Endodermal cell (in vitro differentiated cells): ENCODE measurements around the gene PRKACA. TPM values are rescaled to one million over a fixed set of nuclear protein-coding genes. Genes with fewer than 3 reads are reported as not detected.

ENCODE experiments used
- DNase-seq: peaks from one replicate; pipeline ENCODE4 v3.0.0-alpha.2; 2017
- H3K27ac ChIP-seq: 2 replicates; pipeline ENCODE4 v1.5.1; 2013; ENCODE audit warnings: mild to moderate bottlenecking, low read depth, low read length, moderate library complexity
- H3K27me3 ChIP-seq: 2 replicates; pipeline ENCODE4 v1.6.1; 2013; ENCODE audit warnings: mild to moderate bottlenecking, low read length, moderate library complexity; ENCODE audit not compliant: insufficient read depth, control insufficient read depth, poor library complexity, severe bottlenecking
- H3K36me3 ChIP-seq: 2 replicates; pipeline ENCODE4 v1.7.0; 2013; ENCODE audit warnings: mild to moderate bottlenecking, low read length, moderate library complexity; ENCODE audit not compliant: control insufficient read depth, insufficient read depth
- H3K4me1 ChIP-seq: one replicate; pipeline ENCODE4 v1.7.0; 2013; ENCODE audit warnings: low read length; ENCODE audit not compliant: control insufficient read depth, insufficient read depth
- H3K4me3 ChIP-seq: 2 replicates; pipeline ENCODE4 v1.5.1; 2013; ENCODE audit warnings: mild to moderate bottlenecking, low read length, moderate library complexity
- H3K9ac ChIP-seq: 2 replicates; pipeline ENCODE4 v1.6.1; 2013; ENCODE audit warnings: mild to moderate bottlenecking, low read length, moderate library complexity; ENCODE audit not compliant: poor library complexity, severe bottlenecking; ENCODE audit errors: extremely low read depth
- H3K9me3 ChIP-seq: 2 replicates; pipeline ENCODE4 v1.6.1; 2013; ENCODE audit warnings: mild to moderate bottlenecking, low read length, moderate library complexity; ENCODE audit not compliant: control insufficient read depth
- H3K27ac Mint-ChIP-seq: 2 replicates; pipeline ENCODE4 v1.8.0; 2020; ENCODE audit warnings: mixed read lengths
- H3K27me3 Mint-ChIP-seq: 2 replicates; pipeline ENCODE4 v1.8.0; 2021; ENCODE audit warnings: mild to moderate bottlenecking, mixed read lengths; ENCODE audit not compliant: insufficient read depth
- H3K36me3 Mint-ChIP-seq: 2 replicates; pipeline ENCODE4 v1.8.0; 2020; ENCODE audit warnings: low read depth, mixed read lengths
- H3K4me1 Mint-ChIP-seq: 2 replicates; pipeline ENCODE4 v1.8.0; 2020; ENCODE audit warnings: mixed read lengths
- H3K4me3 Mint-ChIP-seq: 2 replicates; pipeline ENCODE4 v1.8.0; 2020; ENCODE audit warnings: mild to moderate bottlenecking, moderate library complexity, mixed read lengths
- H3K9me3 Mint-ChIP-seq: 2 replicates; pipeline ENCODE4 v1.8.0; 2020; ENCODE audit warnings: mild to moderate bottlenecking, mixed read lengths
- WGBS, 2 experiments: methylation state at CpG; one replicate each; pipeline versions ENCODE4 v1.1.5 to v1.1.7; 2013; ENCODE audit warnings: missing lambda C conversion rate in 2 of 2, mixed read lengths in 1 of 2; ENCODE audit not compliant: insufficient coverage in 1 of 2, insufficient read length in 1 of 2; 5-methylcytosine and 5-hydroxymethylcytosine counted together
- total RNA-seq, 2 donors: library from RNA; stranded (reverse); fragmentation: NEBNext Ultra II Directional in 1 of 2; extraction: Animal tissue kit (Norgen Biotek cat#: 25700) in 1 of 2; gene quantifications; 2 replicates in 1 of 2; 3 replicates in 1 of 2; pipeline ENCODE4 v1.2.1, GENCODE V29; 2021
- TF ChIP-seq, protein P1 (sequence below): fragments of 200-600 bp; sonication (generic); conservative IDR thresholded peaks from 2 replicates; pipeline ENCODE4 v1.5.0; 2021; ENCODE audit warnings: antibody characterized with exemption, mild to moderate bottlenecking

Gene PRKACA
- total RNA-seq, 2 donors from 2014 or later, result 62.1 to 73.8 TPM

DNA sequence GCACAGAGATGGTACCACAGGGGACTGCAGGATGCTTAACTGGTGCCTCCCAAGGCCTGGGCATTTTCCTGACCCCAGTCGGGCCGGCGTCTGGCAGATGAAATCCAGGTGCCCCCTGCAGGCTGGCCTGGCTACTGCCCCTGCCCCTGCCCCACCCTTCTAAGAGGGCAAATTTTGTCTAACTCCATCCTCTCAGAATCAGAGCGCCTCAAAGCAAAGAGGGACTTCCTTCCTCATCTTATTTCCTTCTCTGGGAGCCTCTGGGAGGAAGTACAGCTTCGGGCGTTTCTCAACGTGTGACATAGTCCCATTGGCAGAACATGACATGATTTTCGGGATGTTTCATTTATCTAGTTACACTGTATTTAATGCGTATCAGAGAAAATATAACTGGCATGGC, 2.7 kb downstream of the PRKACA start:
- no peak overlapping the region for H3K4me3 Mint-ChIP-seq
- peak; percentile 83 for DNase-seq
- no peak overlapping the region for H3K27ac Mint-ChIP-seq

DNA sequence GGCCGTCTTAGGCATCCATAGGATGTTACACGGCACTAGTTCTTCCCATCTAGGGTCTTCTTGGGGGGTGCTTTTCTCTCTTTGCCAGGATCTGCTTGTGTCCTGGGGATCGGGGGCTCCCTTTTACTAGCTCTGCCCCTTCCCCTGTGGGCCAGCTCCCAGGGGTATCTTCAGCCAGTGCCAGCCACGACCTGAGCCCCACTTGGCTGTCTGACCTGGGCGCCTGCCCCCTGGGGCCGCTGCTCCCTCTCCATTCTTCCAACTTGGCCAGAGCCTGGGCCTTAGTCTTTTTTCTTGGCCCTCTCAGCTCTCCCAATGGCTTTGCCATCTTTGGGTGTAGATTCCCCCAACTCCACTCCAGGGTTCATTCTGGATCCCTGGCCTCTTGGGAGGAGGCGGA, 3.1 kb downstream of the PRKACA start:
- Mint-ChIP-seq H3K4me1 (peaks cover 23% of the 10 kb centered on the region), H3K4me3 (no peak overlapping the region), H3K27ac (no peak overlapping the region), H3K36me3 (no peaks in the 10 kb centered on the region), H3K9me3 (no peaks in the 10 kb centered on the region), H3K27me3 (no peaks in the 10 kb centered on the region)
- Histone ChIP-seq H3K4me1 (peaks cover 12% of the 10 kb centered on the region), H3K9ac (no peak overlapping the region), H3K27ac (no peak overlapping the region), H3K4me3 (no peak overlapping the region), H3K9me3 (no peaks in the 10 kb centered on the region), H3K36me3 (no peaks in the 10 kb centered on the region), H3K27me3 (no peaks in the 10 kb centered on the region)
- no peak for DNase-seq
- 93 to 97% methylated on average over 3 to 7 of the region's 7 CpGs for WGBS, 2 experiments
- TF ChIP-seq, protein P1, sequence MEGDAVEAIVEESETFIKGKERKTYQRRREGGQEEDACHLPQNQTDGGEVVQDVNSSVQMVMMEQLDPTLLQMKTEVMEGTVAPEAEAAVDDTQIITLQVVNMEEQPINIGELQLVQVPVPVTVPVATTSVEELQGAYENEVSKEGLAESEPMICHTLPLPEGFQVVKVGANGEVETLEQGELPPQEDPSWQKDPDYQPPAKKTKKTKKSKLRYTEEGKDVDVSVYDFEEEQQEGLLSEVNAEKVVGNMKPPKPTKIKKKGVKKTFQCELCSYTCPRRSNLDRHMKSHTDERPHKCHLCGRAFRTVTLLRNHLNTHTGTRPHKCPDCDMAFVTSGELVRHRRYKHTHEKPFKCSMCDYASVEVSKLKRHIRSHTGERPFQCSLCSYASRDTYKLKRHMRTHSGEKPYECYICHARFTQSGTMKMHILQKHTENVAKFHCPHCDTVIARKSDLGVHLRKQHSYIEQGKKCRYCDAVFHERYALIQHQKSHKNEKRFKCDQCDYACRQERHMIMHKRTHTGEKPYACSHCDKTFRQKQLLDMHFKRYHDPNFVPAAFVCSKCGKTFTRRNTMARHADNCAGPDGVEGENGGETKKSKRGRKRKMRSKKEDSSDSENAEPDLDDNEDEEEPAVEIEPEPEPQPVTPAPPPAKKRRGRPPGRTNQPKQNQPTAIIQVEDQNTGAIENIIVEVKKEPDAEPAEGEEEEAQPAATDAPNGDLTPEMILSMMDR, result no peak

More for the DNA sequence above, 2.7 kb downstream of the PRKACA start:
- 71 to 80% methylated on average over 8 to 9 of the region's 9 CpGs for WGBS, 2 experiments
- no peaks in the 10 kb centered on the region for H3K36me3 ChIP-seq
- H3K4me1 Mint-ChIP-seq, result peaks cover 23% of the 10 kb centered on the region
- peaks cover 12% of the 10 kb centered on the region for H3K4me1 ChIP-seq
- H3K27me3 Mint-ChIP-seq, result no peaks in the 10 kb centered on the region
- no peak overlapping the region for H3K4me3 ChIP-seq
- TF ChIP-seq, protein P1, result peak; percentile 81
- no peak overlapping the region for H3K9ac ChIP-seq
- H3K9me3 ChIP-seq, result no peaks in the 10 kb centered on the region
- no peaks in the 10 kb centered on the region for H3K36me3 Mint-ChIP-seq
- H3K27me3 ChIP-seq, result no peaks in the 10 kb centered on the region
- H3K27ac ChIP-seq, result no peak overlapping the region
- no peaks in the 10 kb centered on the region for H3K9me3 Mint-ChIP-seq

DNA sequence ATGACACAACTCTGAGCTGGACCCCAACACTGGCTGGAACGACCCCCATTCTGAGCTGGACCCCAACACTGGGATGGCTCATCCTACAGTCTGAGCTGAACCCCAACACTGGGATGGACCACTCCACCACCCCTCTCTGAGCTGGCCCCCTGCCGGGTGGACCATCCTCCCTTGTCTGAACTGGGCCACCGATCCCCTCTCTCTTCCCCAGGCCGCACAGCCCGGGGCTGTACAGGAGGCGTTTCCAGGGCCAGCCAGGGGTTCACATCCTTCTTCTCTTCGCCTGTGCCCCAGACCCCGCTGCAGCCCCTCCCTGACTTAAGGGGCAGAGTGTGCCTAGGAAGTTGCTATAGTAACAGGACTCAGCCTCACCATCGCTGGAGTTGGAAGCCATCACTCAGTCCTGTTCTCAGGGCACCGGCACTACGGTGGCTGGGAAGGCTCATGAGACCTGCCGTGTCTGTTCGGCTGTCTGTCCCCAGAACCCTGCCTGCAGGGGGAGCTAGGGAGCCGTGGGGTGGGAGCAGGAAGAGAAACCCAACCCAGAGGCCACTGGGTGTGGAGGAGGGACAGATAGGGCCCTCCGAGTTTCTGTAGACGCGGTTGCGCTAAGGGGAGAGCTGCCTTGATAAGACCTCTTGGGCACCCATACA, 3.7 kb downstream of the PRKACA start:
- no peaks in the 10 kb centered on the region for H3K36me3 ChIP-seq
- H3K9me3 Mint-ChIP-seq, result no peaks in the 10 kb centered on the region
- no peak overlapping the region for H3K4me3 ChIP-seq
- WGBS, 2 experiments, result 62 to 91% methylated on average over 2 to 18 of the region's 18 CpGs
- no peak overlapping the region for H3K4me3 Mint-ChIP-seq
- no peaks in the 10 kb centered on the region for H3K36me3 Mint-ChIP-seq
- H3K27me3 Mint-ChIP-seq, result no peaks in the 10 kb centered on the region
- no peak overlapping the region for H3K9ac ChIP-seq
- H3K4me1 Mint-ChIP-seq, result peaks cover 19% of the 10 kb centered on the region
- no peaks in the 10 kb centered on the region for H3K9me3 ChIP-seq
- no peaks in the 10 kb centered on the region for H3K27me3 ChIP-seq
- peak; percentile 71 for DNase-seq
- H3K27ac Mint-ChIP-seq, result no peak overlapping the region
- peaks cover 12% of the 10 kb centered on the region for H3K4me1 ChIP-seq
- no peak overlapping the region for H3K27ac ChIP-seq
- TF ChIP-seq, protein P1, result peak; percentile 64
